Measurements from ENCODE around the gene HARS2.

GRCh38 chr5:140713562-140714094 lies 22.4 kb downstream of the HARS2 start:
- no peak for TF ChIP-seq CTCF (conservative IDR thresholded peaks at IDR 0.05; ENCODE audit: low read length)
- TF ChIP-seq EZH2phosphoT487 (IDR thresholded peaks at IDR 0.05; ENCODE audit: borderline replicate concordance), result no peak
